A204.1 (cell line): ENCODE results near the gene MAML1.

Experiments
- FAIRE-seq: peaks from 2 replicates; lab custom pipeline; 2012; peaks lifted over from hg19 to GRCh38; lab: Jason Lieb, UNC

Gene MAML1

GRCh38 chr5:179824745-179825112 lies 92.1 kb downstream of the MAML1 start:
- no peak for FAIRE-seq

DNA sequence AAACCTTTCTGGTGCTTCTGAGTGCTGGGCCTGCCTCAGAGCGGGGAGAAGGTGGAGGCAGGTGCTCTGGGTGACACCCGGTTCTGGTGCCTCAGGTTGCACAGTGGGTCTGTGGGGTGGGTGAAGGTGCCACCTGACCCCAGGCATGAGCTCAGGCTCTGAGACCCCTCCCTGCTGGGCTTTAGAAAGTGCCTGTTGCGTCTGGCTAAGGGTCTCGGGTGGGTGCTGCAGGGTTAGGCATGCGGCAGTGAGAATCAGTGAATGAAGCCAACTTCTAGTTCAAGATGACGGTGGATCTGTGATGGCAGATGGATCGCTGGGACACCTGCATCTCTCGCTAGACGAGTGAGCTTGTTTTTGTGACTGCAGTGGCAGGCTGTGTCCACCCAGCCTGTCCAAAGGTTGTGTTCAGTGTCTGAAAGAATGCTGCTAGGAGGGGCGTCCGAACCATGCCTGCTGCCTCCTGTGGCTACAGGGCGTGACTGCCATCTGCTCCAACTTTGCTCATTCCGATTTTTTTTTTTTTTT lies 93.1 kb downstream of the MAML1 start:
- FAIRE-seq = no peak
